HEK293 (cell line): ENCODE data around the gene RABEP2.
"Not testable (repeated sequence)": the region's sequence is repeated elsewhere in the genome, so short reads cannot be mapped to it uniquely, and the experiment has no call there.

Experiments used
- CTCF ChIA-PET: fragments of 350-600 bp; formaldehyde crosslinking; extraction: SDS; loops from one replicate; lab custom pipeline; 2021; ENCODE audit warnings: antibody characterized with exemption; lab: Yijun Ruan, JAX
- POLR2A ChIA-PET: fragments of 300-600 bp; formaldehyde crosslinking; extraction: SDS; loops from one replicate; lab custom pipeline; 2020; ENCODE audit warnings: antibody characterized with exemption, inconsistent platforms; lab: Yijun Ruan, JAX
- H3K27ac ChIP-seq: fragments of 200-500 bp; sonication (Bioruptor generic); 2 replicates; pipeline ENCODE4 v1.5.1; 2014; ENCODE audit warnings: low read depth, low read length, control low read depth, inconsistent platforms; ENCODE audit errors: extremely low read depth
- H3K36me3 ChIP-seq, 2 experiments: fragments of 200-500 bp in 1 of 2; sonication (Bioruptor generic) in 1 of 2; 1 replicate in 1 of 2; 2 replicates in 1 of 2; pipeline ENCODE4 v1.5.1; 2014 to 2017; ENCODE audit warnings: inconsistent platforms in 2 of 2, low read length in 2 of 2; ENCODE audit not compliant: control insufficient read depth in 2 of 2, insufficient read depth in 1 of 2
- H3K4me1 ChIP-seq: fragments of 200-500 bp; sonication (Bioruptor generic); 2 replicates; pipeline ENCODE4 v1.5.1; 2014; ENCODE audit warnings: mild to moderate bottlenecking, low read length, inconsistent platforms; ENCODE audit not compliant: control insufficient read depth, insufficient read depth
- H3K4me3 ChIP-seq: 2 replicates; pipeline ENCODE4 v1.5.1; 2011; ENCODE audit warnings: low read depth, mild to moderate bottlenecking, control low read depth, low read length, moderate library complexity
- H3K9me3 ChIP-seq: fragments of 200-500 bp; sonication (Bioruptor generic); 2 replicates; pipeline ENCODE4 v1.5.1; 2014; ENCODE audit warnings: low read depth, low read length, inconsistent platforms; ENCODE audit not compliant: control insufficient read depth, insufficient read depth
- GLI2 ChIP-seq: fragments of 450-650 bp; formaldehyde crosslinking; IDR thresholded peaks from 2 replicates; pipeline ENCODE4; 2017; ENCODE audit warnings: missing biosample characterization, missing genetic modification characterization, low read depth, borderline replicate concordance
- PRDM10 ChIP-seq: fragments of 450-650 bp; formaldehyde crosslinking; IDR thresholded peaks from 2 replicates; pipeline ENCODE4 v1.5.1; 2016; ENCODE audit warnings: missing biosample characterization, missing genetic modification characterization
- SETDB1 ChIP-seq: IDR thresholded peaks from one replicate; pipeline ENCODE4 v1.6.1; 2017; ENCODE audit warnings: mild to moderate bottlenecking, low read length, moderate library complexity, mixed read lengths; ENCODE audit not compliant: insufficient read length
- ZBTB20 ChIP-seq: fragments of 450-650 bp; formaldehyde crosslinking; IDR thresholded peaks from 2 replicates; pipeline ENCODE4 v1.5.1; 2016; ENCODE audit warnings: missing biosample characterization, missing genetic modification characterization
- ZBTB48 ChIP-seq: fragments of 450-650 bp; formaldehyde crosslinking; IDR thresholded peaks from 2 replicates; pipeline ENCODE4 v1.5.1; 2016; ENCODE audit warnings: missing biosample characterization, missing genetic modification characterization
- ZBTB8A ChIP-seq: fragments of 450-650 bp; formaldehyde crosslinking; IDR thresholded peaks from 2 replicates; pipeline ENCODE4 v1.5.1; 2016; ENCODE audit warnings: missing biosample characterization, missing genetic modification characterization
- ZNF114 ChIP-seq: fragments of 450-650 bp; formaldehyde crosslinking; IDR thresholded peaks from 2 replicates; pipeline ENCODE4 v1.5.0; 2017; ENCODE audit warnings: missing biosample characterization, missing genetic modification characterization
- ZNF140 ChIP-seq: fragments of 450-650 bp; formaldehyde crosslinking; IDR thresholded peaks from 2 replicates; pipeline ENCODE4 v1.5.1; 2016; ENCODE audit warnings: missing biosample characterization, missing genetic modification characterization
- ZNF148 ChIP-seq: fragments of 450-650 bp; formaldehyde crosslinking; IDR thresholded peaks from 2 replicates; pipeline ENCODE4 v1.5.0; 2017; ENCODE audit warnings: missing biosample characterization, missing genetic modification characterization, borderline replicate concordance
- ZNF2 ChIP-seq: fragments of 450-650 bp; formaldehyde crosslinking; IDR thresholded peaks from 2 replicates; pipeline ENCODE4 v1.5.1; 2016; ENCODE audit warnings: missing biosample characterization, missing genetic modification characterization
- ZNF202 ChIP-seq: fragments of 450-650 bp; formaldehyde crosslinking; IDR thresholded peaks from 2 replicates; pipeline ENCODE4 v1.5.1; 2016; ENCODE audit warnings: missing biosample characterization, missing genetic modification characterization, borderline replicate concordance
- ZNF654 ChIP-seq: fragments of 450-650 bp; formaldehyde crosslinking; IDR thresholded peaks from 2 replicates; pipeline ENCODE4 v1.5.1; 2016; ENCODE audit warnings: low read depth, missing biosample characterization, missing genetic modification characterization

Gene RABEP2

GRCh38 chr16:28869201-28869600, 55.8 kb downstream of the RABEP2 start:
- Histone ChIP-seq H3K4me1 (no peaks in the 10 kb centered on the region), H3K4me3 (no peak overlapping the region), H3K36me3 (peaks cover 17 to 76% of the 10 kb centered on the region in 2 experiments; a peak in 2 of 3 replicates), H3K27ac (no peak overlapping the region), H3K9me3 (no peaks in the 10 kb centered on the region)
- no peak for TF ChIP-seq ZBTB48 (tag by site-specific recombination)
- no peak for TF ChIP-seq ZNF654 (tag by site-specific recombination)
- TF ChIP-seq GLI2 (tag by site-specific recombination): no peak
- TF ChIP-seq ZNF202 (tag by site-specific recombination): no peak
- no peak for TF ChIP-seq ZNF114 (tag by site-specific recombination)
- no peak for TF ChIP-seq ZBTB8A (tag by site-specific recombination)
- CTCF ChIA-PET: no interaction called here
- POLR2A ChIA-PET: no interaction called here

GRCh38 chr16:28867646-28868045, 57.4 kb downstream of the RABEP2 start:
- H3K4me3 ChIP-seq, H3K4me1 ChIP-seq, H3K9me3 ChIP-seq, H3K27ac ChIP-seq: not testable (repeated sequence)
- H3K36me3 ChIP-seq: peaks cover 17 to 64% of the 10 kb centered on the region in 2 experiments; a peak in 2 of 3 replicates
- CTCF ChIA-PET: interaction anchor here (0.7 to 1.3 kb wide), 2 partner anchors 55 to 78 kb away, joined by 3 to 5 read pairs; no protein-coding TSS in a partner anchor
- POLR2A ChIA-PET: interaction anchor here (1.0 to 1.3 kb wide), 2 partner anchors 11 to 22 kb away, joined by 4 read pairs; partner anchors contain the start of genes ATP2A1 and TUFM

GRCh38 chr16:28867241-28867640, 57.8 kb downstream of the RABEP2 start:
- H3K27ac ChIP-seq: no peak overlapping the region
- H3K4me1 ChIP-seq: no peaks in the 10 kb centered on the region; the same call in 1 of the 2 replicates
- no peak overlapping the region for H3K4me3 ChIP-seq
- POLR2A ChIA-PET: interaction anchor here (1.0 to 1.3 kb wide), 2 partner anchors 11 to 21 kb away, joined by 4 read pairs; partner anchors contain the start of genes ATP2A1 and TUFM
- no peaks in the 10 kb centered on the region for H3K9me3 ChIP-seq
- TF ChIP-seq ZBTB20 (tag by site-specific recombination) (no peak), ZNF148 (tag by site-specific recombination) (no peak), ZNF2 (tag by site-specific recombination) (no peak), ZNF140 (tag by site-specific recombination) (no peak), PRDM10 (tag by site-specific recombination) (no peak), SETDB1 (no peak)
- TF ChIP-seq, all 188 proteins: peak for 0
- CTCF ChIA-PET: interaction anchor here (0.7 to 1.3 kb wide), 2 partner anchors 56 to 78 kb away, joined by 3 to 5 read pairs; no protein-coding TSS in a partner anchor
- H3K36me3 ChIP-seq: peaks cover 17 to 60% of the 10 kb centered on the region in 2 experiments; a peak in 2 of 3 replicates
